Measurements from ENCODE around the gene IL1R1. TPM values are rescaled to one million over a fixed set of nuclear protein-coding genes. Genes with fewer than 3 reads are reported as not detected.

IL1R1 gene
- total RNA-seq, 4 donors from 2014 or later, result 20.0 to 157 (median 38.9) TPM

- H3K4me1 ChIP-seq, result peaks cover 0 to 12% (median 0%) of the 10 kb centered on the region in 4 donors
- no peak for DNase-seq
- no peaks in the 10 kb centered on the region for H3K9me3 ChIP-seq
- no peak for TF ChIP-seq POLR2A (IDR thresholded peaks at IDR 0.05)
- peak in 4 of 6 experiments; percentile 35 to 49 (median 42) for TF ChIP-seq CTCF (IDR thresholded peaks at IDR 0.05)
- no peaks in the 10 kb centered on the region for H3K36me3 ChIP-seq
- no peak overlapping the region for H3K27ac ChIP-seq
- H3K4me3 ChIP-seq, result no peak overlapping the region
- H3K27me3 ChIP-seq, result no peaks in the 10 kb centered on the region
Measured at GRCh38 chr2:102185347-102185746, 42.8 kb downstream of the IL1R1 start.

- peak within 1 kb of the TSS; percentile 16 to 59 (median 45) for H3K27ac ChIP-seq
- no peaks in the 10 kb centered on the region for H3K36me3 ChIP-seq
- H3K9me3 ChIP-seq, result no peaks in the 10 kb centered on the region
- H3K4me1 ChIP-seq, result peaks cover 0 to 12% (median 0%) of the 10 kb centered on the region in 4 donors
- no peaks in the 10 kb centered on the region for H3K27me3 ChIP-seq
- no peak for TF ChIP-seq POLR2A (IDR thresholded peaks at IDR 0.05)
- TF ChIP-seq CTCF (IDR thresholded peaks at IDR 0.05), result no peak
- DNase-seq, result peak in 1 of 3 donors; percentile 50
- peak within 1 kb of the TSS; percentile 28 to 53 (median 42) for H3K4me3 ChIP-seq
Measured at GRCh38 chr2:102186791-102187495, 44.4 kb downstream of the IL1R1 start, which contains the start of gene IL1RL2. TSS of gene IL1RL2 (plus strand) at chr2:102187023. CDS start at chr2:102187868, 845 bp downstream.

GRCh38 chr2:102187496-102188150, 45.1 kb downstream of the IL1R1 start:
- Histone ChIP-seq H3K27me3 (no peaks in the 10 kb centered on the region), H3K9me3 (no peaks in the 10 kb centered on the region), H3K4me3 (peak overlapping the region; percentile 28 to 53 (median 42)), H3K4me1 (peaks cover 0 to 12% (median 0%) of the 10 kb centered on the region in 4 donors), H3K36me3 (no peaks in the 10 kb centered on the region), H3K27ac (peak overlapping the region; percentile 16 to 59 (median 45))
- peak in 2 of 3 donors; percentile 55 to 60 for DNase-seq
- TF ChIP-seq CTCF (IDR thresholded peaks at IDR 0.05) (peak in 4 of 6 experiments; percentile 9 to 37 (median 30)), POLR2A (IDR thresholded peaks at IDR 0.05) (no peak)

- Histone ChIP-seq H3K27ac (no peak overlapping the region), H3K9me3 (no peaks in the 10 kb centered on the region), H3K27me3 (no peaks in the 10 kb centered on the region), H3K36me3 (no peaks in the 10 kb centered on the region), H3K4me1 (peaks cover 0 to 12% (median 0%) of the 10 kb centered on the region in 4 donors), H3K4me3 (no peak overlapping the region)
- TF ChIP-seq POLR2A (IDR thresholded peaks at IDR 0.05) (no peak), CTCF (IDR thresholded peaks at IDR 0.05) (no peak)
- no peak for DNase-seq
Measured at GRCh38 chr2:102190430-102191107, 48.0 kb downstream of the IL1R1 start.

GRCh38 chr2:102191501-102191900, 49.0 kb downstream of the IL1R1 start:
- Histone ChIP-seq H3K4me1 (peaks cover 0 to 12% (median 0%) of the 10 kb centered on the region in 4 donors), H3K27me3 (no peaks in the 10 kb centered on the region), H3K36me3 (no peaks in the 10 kb centered on the region), H3K27ac (no peak overlapping the region), H3K4me3 (no peak overlapping the region), H3K9me3 (no peaks in the 10 kb centered on the region)
- TF ChIP-seq CTCF (IDR thresholded peaks at IDR 0.05) (no peak), POLR2A (IDR thresholded peaks at IDR 0.05) (no peak)
- no peak for DNase-seq
